Uterus (tissue), 2 donors: Measurements from ENCODE around the gene PHAF1.

Source experiments
- CTCF ChIP-seq, 4 experiments: fragments of 200-600 bp in 2 of 4; fragments of 450-650 bp in 2 of 4; sonication (generic) in 2 of 4; IDR thresholded peaks; one replicate each; pipeline ENCODE4 v1.5.1; 2016 to 2019; ENCODE audit warnings: antibody characterized with exemption in 4 of 4, mild to moderate bottlenecking in 2 of 4, moderate library complexity in 1 of 4
- POLR2A ChIP-seq, 2 donors: fragments of 450-650 bp; IDR thresholded peaks; one replicate each; pipeline ENCODE4 v1.6.1; 2016; ENCODE audit warnings: antibody characterized with exemption in 2 of 2, mild to moderate bottlenecking in 1 of 2, moderate library complexity in 1 of 2

GRCh38 chr16:67098599-67098998 is 11.1 kb upstream of the PHAF1 start:
- no peak for TF ChIP-seq CTCF (IDR thresholded peaks at IDR 0.05)
- TF ChIP-seq POLR2A (IDR thresholded peaks at IDR 0.05), result no peak
